ENCODE measurements around the gene EFL1. TPM values are rescaled to one million over a fixed set of nuclear protein-coding genes. Genes with fewer than 3 reads are reported as not detected.

EFL1 gene
- total RNA-seq, 4 donors from 2014 or later = 35.0 to 57.9 (median 46.5) TPM

GRCh38 chr15:82177291-82178010 lies 85.1 kb downstream of the EFL1 start:
- TF ChIP-seq CTCF (IDR thresholded peaks at IDR 0.05) (no peak), POLR2AphosphoS5 (IDR thresholded peaks at IDR 0.05) (no peak), EP300 (IDR thresholded peaks at IDR 0.05; ENCODE audit: low read depth) (no peak), POLR2A (IDR thresholded peaks at IDR 0.05) (no peak)
- WGBS, 2 donors (ENCODE audit: low coverage in 1 of 2) = 61 to 68% methylated on average over 3 of the region's 3 CpGs
- DNase-seq = no peak
- no peaks in the 10 kb centered on the region for H3K27me3 ChIP-seq
- no peaks in the 10 kb centered on the region for H3K36me3 ChIP-seq
- no peaks in the 10 kb centered on the region for H3K9me3 ChIP-seq
- no peak overlapping the region for H3K4me3 ChIP-seq
- H3K27ac ChIP-seq = no peak overlapping the region
- in situ Hi-C loops (cut with MboI; ENCODE audit: low pct_ligation_motif_present in 1 of 4, low pct_unique_long_range_greater_than_20kb in 1 of 4, low sequenced_read_pairs in 3 of 4) (no loop called here), intact Hi-C loops (cut with DNase I; ENCODE audit: low total_unique reads) (no loop called here)
- no peaks in the 10 kb centered on the region for H3K4me1 ChIP-seq

- DNase-seq = no peak
- Histone ChIP-seq H3K9me3 (no peaks in the 10 kb centered on the region), H3K36me3 (no peaks in the 10 kb centered on the region), H3K27ac (no peak overlapping the region), H3K27me3 (no peaks in the 10 kb centered on the region), H3K4me1 (no peaks in the 10 kb centered on the region), H3K4me3 (no peak overlapping the region)
- no peak for TF ChIP-seq POLR2AphosphoS5 (IDR thresholded peaks at IDR 0.05)
- TF ChIP-seq POLR2A (IDR thresholded peaks at IDR 0.05) = no peak
- TF ChIP-seq EP300 (IDR thresholded peaks at IDR 0.05; ENCODE audit: low read depth) = no peak
- TF ChIP-seq CTCF (IDR thresholded peaks at IDR 0.05) = no peak
- in situ Hi-C loops (cut with MboI; ENCODE audit: low pct_ligation_motif_present in 1 of 4, low pct_unique_long_range_greater_than_20kb in 1 of 4, low sequenced_read_pairs in 3 of 4) (no loop called here), intact Hi-C loops (cut with DNase I; ENCODE audit: low total_unique reads) (no loop called here)
- WGBS, 2 donors (ENCODE audit: low coverage in 1 of 2) = 94 to 95% methylated on average over 2 of the region's 2 CpGs
Observed at GRCh38 chr15:82176542-82176941, 86.0 kb downstream of the EFL1 start.

- WGBS, 2 donors (ENCODE audit: low coverage in 1 of 2) = 95 to 100% methylated on average over 2 to 5 of the region's 5 CpGs
- DNase-seq = no peak
- TF ChIP-seq POLR2A (IDR thresholded peaks at IDR 0.05) (no peak), CTCF (IDR thresholded peaks at IDR 0.05) (no peak), EP300 (IDR thresholded peaks at IDR 0.05; ENCODE audit: low read depth) (no peak), POLR2AphosphoS5 (IDR thresholded peaks at IDR 0.05) (no peak)
- no peaks in the 10 kb centered on the region for H3K36me3 ChIP-seq
- no peaks in the 10 kb centered on the region for H3K4me1 ChIP-seq
- H3K9me3 ChIP-seq = no peaks in the 10 kb centered on the region
- intact Hi-C loops (cut with DNase I; ENCODE audit: low total_unique reads) = no loop called here
- no peaks in the 10 kb centered on the region for H3K27me3 ChIP-seq
- no peak overlapping the region for H3K27ac ChIP-seq
- H3K4me3 ChIP-seq = no peak overlapping the region
- in situ Hi-C loops (cut with MboI; ENCODE audit: low pct_ligation_motif_present in 1 of 4, low pct_unique_long_range_greater_than_20kb in 1 of 4, low sequenced_read_pairs in 3 of 4) = no loop called here
Observed at GRCh38 chr15:82174471-82175235, 87.9 kb downstream of the EFL1 start.

- Histone ChIP-seq H3K27me3 (no peaks in the 10 kb centered on the region), H3K36me3 (no peaks in the 10 kb centered on the region), H3K4me3 (no peak overlapping the region), H3K4me1 (no peaks in the 10 kb centered on the region), H3K27ac (no peak overlapping the region), H3K9me3 (no peaks in the 10 kb centered on the region)
- DNase-seq = no peak
- in situ Hi-C loops (cut with MboI; ENCODE audit: low pct_ligation_motif_present in 1 of 4, low pct_unique_long_range_greater_than_20kb in 1 of 4, low sequenced_read_pairs in 3 of 4) (no loop called here), intact Hi-C loops (cut with DNase I; ENCODE audit: low total_unique reads) (no loop called here)
- 100% methylated on average over 1 of the region's 1 CpG for WGBS, 2 donors (ENCODE audit: low coverage in 1 of 2)
- TF ChIP-seq CTCF (IDR thresholded peaks at IDR 0.05) = no peak
- no peak for TF ChIP-seq EP300 (IDR thresholded peaks at IDR 0.05; ENCODE audit: low read depth)
- no peak for TF ChIP-seq POLR2A (IDR thresholded peaks at IDR 0.05)
- TF ChIP-seq POLR2AphosphoS5 (IDR thresholded peaks at IDR 0.05) = no peak
Observed at GRCh38 chr15:82173108-82173507, 89.4 kb downstream of the EFL1 start.
